HepG2 (cell line): Measurements from ENCODE around the gene ALB.

ENCODE experiments used
- FOXK1 ChIP-seq: sonication (generic); formaldehyde crosslinking; IDR thresholded peaks from 2 replicates; pipeline ENCODE4 v1.4.0; 2020; ENCODE audit warnings: low read depth, missing genetic modification reagents, borderline replicate concordance
- POLR2A ChIP-seq, 2 experiments: IDR thresholded peaks; 2 replicates each; pipeline ENCODE4 v1.6.1; 2011; ENCODE audit warnings: low read depth in 2 of 2, low read length in 2 of 2, mild to moderate bottlenecking in 1 of 2, moderate library complexity in 1 of 2; ENCODE audit not compliant: insufficient read depth in 1 of 2
- RXRB ChIP-seq: IDR thresholded peaks from 2 replicates; pipeline ENCODE4 v1.6.1; 2016; ENCODE audit warnings: borderline replicate concordance, missing genetic modification reagents, missing compliant biosample characterization

DNA sequence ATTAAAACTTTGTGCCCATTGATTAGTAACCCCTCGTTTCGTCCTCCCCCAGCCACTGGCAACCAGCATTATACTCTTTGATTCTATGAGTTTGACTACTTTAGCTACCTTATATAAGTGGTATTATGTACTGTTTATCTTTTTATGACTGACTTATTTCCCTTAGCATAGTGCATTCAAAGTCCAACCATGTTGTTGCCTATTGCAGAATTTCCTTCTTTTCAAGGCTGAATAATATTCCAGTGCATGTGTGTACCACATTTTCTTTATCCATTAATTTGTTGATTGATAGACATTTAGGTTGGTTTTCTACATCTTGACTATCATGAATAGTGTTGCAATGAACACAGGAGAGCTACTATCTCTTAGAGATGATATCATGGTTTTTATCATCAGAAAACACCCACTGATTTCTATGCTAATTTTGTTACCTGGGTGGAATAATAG is 3.2 kb downstream of the ALB start:
- TF ChIP-seq FOXK1 (CRISPR knock-in tag) (no peak), RXRB (CRISPR knock-in tag) (no peak), POLR2A (IDR thresholded peaks at IDR 0.05; ENCODE audit: insufficient read depth in 1 of 2, low read depth in 2 of 2, low read length in 2 of 2) (peak in 1 of 2 experiments; percentile 67; a peak in 2 of 4 replicates)
